ENCODE data around the gene GXYLT2.

Gene GXYLT2

GRCh38 chr3:72942427-72942826 is 54.6 kb downstream of the GXYLT2 start:
- DNase-seq = no peak

GRCh38 chr3:72944696-72945095 is 56.9 kb downstream of the GXYLT2 start:
- DNase-seq = no peak

- DNase-seq = no peak
Observed at GRCh38 chr3:72947715-72948490, 60.1 kb downstream of the GXYLT2 start.

GRCh38 chr3:72949016-72949415 is 61.2 kb downstream of the GXYLT2 start:
- no peak for DNase-seq

GRCh38 chr3:72950372-72950771 is 62.5 kb downstream of the GXYLT2 start:
- DNase-seq = no peak

- DNase-seq = no peak
Observed at GRCh38 chr3:72950801-72951200, 63.0 kb downstream of the GXYLT2 start.

- no peak for DNase-seq
Observed at GRCh38 chr3:72951259-72951722, 63.4 kb downstream of the GXYLT2 start.

- DNase-seq = no peak
Observed at GRCh38 chr3:72953325-72953956, 65.6 kb downstream of the GXYLT2 start.

GRCh38 chr3:72957297-72957696 is 69.5 kb downstream of the GXYLT2 start:
- DNase-seq = no peak

GRCh38 chr3:72959336-72959735 is 71.5 kb downstream of the GXYLT2 start:
- DNase-seq = no peak

- DNase-seq = peak; percentile 39
Observed at GRCh38 chr3:72960812-72961518, 73.1 kb downstream of the GXYLT2 start.

GRCh38 chr3:72961752-72962151 is 73.9 kb downstream of the GXYLT2 start:
- no peak for DNase-seq

- DNase-seq = no peak
Observed at GRCh38 chr3:72962317-72962716, 74.5 kb downstream of the GXYLT2 start.

- DNase-seq = no peak
Observed at GRCh38 chr3:72964633-72965032, 76.8 kb downstream of the GXYLT2 start.

GRCh38 chr3:72968266-72968664 is 80.4 kb downstream of the GXYLT2 start:
- DNase-seq = no peak

GRCh38 chr3:72969766-72970165 is 81.9 kb downstream of the GXYLT2 start:
- no peak for DNase-seq

- no peak for DNase-seq
Observed at GRCh38 chr3:72970942-72971341, 83.1 kb downstream of the GXYLT2 start.

GRCh38 chr3:72972706-72973030 is 84.8 kb downstream of the GXYLT2 start:
- no peak for DNase-seq

GRCh38 chr3:72973031-72973723 is 85.3 kb downstream of the GXYLT2 start:
- no peak for DNase-seq

- DNase-seq = no peak
Observed at GRCh38 chr3:72973786-72974185, 85.9 kb downstream of the GXYLT2 start.

- no peak for DNase-seq
Observed at GRCh38 chr3:72974956-72975355, 87.1 kb downstream of the GXYLT2 start.

- no peak for DNase-seq
Observed at GRCh38 chr3:72976281-72976741, 88.5 kb downstream of the GXYLT2 start.
